Activated naive CD8-positive, alpha-beta T cell treated with anti-CD3 and anti-CD28 coated beads for 36 hours (primary cell): ENCODE results near the gene DPAGT1. TPM values are rescaled to one million over a fixed set of nuclear protein-coding genes. Genes with fewer than 3 reads are reported as not detected.

Experiments
- total RNA-seq, 2 experiments: library from RNA; stranded (reverse); gene quantifications; one replicate each; pipeline ENCODE4 v1.2.3, GENCODE V29; 2021

Gene DPAGT1
- total RNA-seq, 2 experiments from 2014 or later: 58.3 to 63.6 TPM

Other genes starting within 250 kb of the DPAGT1 start
- gene CXCR5, start 218.0 kb downstream of the DPAGT1 start, total RNA-seq: 1 to 10 TPM; 1.5 to 1.6 TPM
- 10 to 100 TPM; 34.9 to 38.8 TPM for gene BCL9L, start 175.9 kb downstream of the DPAGT1 start, total RNA-seq
- gene UPK2, start 145.6 kb downstream of the DPAGT1 start, total RNA-seq: under 1 TPM; 0.48 to 0.49 TPM
- gene FOXR1, start 130.1 kb downstream of the DPAGT1 start, total RNA-seq: not detected
- gene CENATAC, start 103.7 kb downstream of the DPAGT1 start, total RNA-seq: 10 to 100 TPM; 24.8 to 28.3 TPM
- gene RPS25, start 83.5 kb downstream of the DPAGT1 start, total RNA-seq: 1,000 to 10,000 TPM; 1,524 to 1,591 TPM
- gene TRAPPC4, start 83.1 kb downstream of the DPAGT1 start, total RNA-seq: 100 to 1,000 TPM; 114 to 127 TPM
- 10 to 100 TPM; 28.2 to 30.1 TPM for gene SLC37A4, start 71.0 kb downstream of the DPAGT1 start, total RNA-seq
- gene HYOU1, start 44.6 kb downstream of the DPAGT1 start, total RNA-seq: 100 to 1,000 TPM; 121 to 125 TPM
- gene VPS11, start 34.0 kb downstream of the DPAGT1 start, total RNA-seq: 10 to 100 TPM; 19.2 to 20.2 TPM
- gene HMBS, start 17.0 kb downstream of the DPAGT1 start, total RNA-seq: 10 to 100 TPM; 42.1 to 43.0 TPM
- gene C2CD2L, start 5.5 kb upstream of the DPAGT1 start, total RNA-seq: 10 to 100 TPM; 19.3 to 20.0 TPM
- gene HINFP, start 19.7 kb upstream of the DPAGT1 start, total RNA-seq: 10 to 100 TPM; 20.3 to 21.5 TPM
- gene ABCG4, start 47.2 kb upstream of the DPAGT1 start, total RNA-seq: under 1 TPM; 0.12 to 0.22 TPM
- gene NLRX1, start 66.9 kb upstream of the DPAGT1 start, total RNA-seq: 10 to 100 TPM; 19.3 to 20.7 TPM
- not detected for gene NHERF4, start 83.6 kb upstream of the DPAGT1 start, total RNA-seq
- gene CBL, start 104.5 kb upstream of the DPAGT1 start, total RNA-seq: 10 to 100 TPM; 21.4 TPM
- 1 to 10 TPM; 8.9 to 9.9 TPM for gene MCAM, start 215.3 kb upstream of the DPAGT1 start, total RNA-seq
- 10 to 100 TPM; 31.8 to 33.0 TPM for gene RNF26, start 232.7 kb upstream of the DPAGT1 start, total RNA-seq
- gene C1QTNF5, start 239.0 kb upstream of the DPAGT1 start, total RNA-seq: not detected
- not detected for gene MFRP, start 244.9 kb upstream of the DPAGT1 start, total RNA-seq